ENCODE results near the gene ASB14. TPM values are rescaled to one million over a fixed set of nuclear protein-coding genes. Genes with fewer than 3 reads are reported as not detected.

ASB14 gene
- total RNA-seq, 1 donor from 2014 or later, result not detected

GRCh38 chr3:57227204-57227929, 65.1 kb downstream of the ASB14 start, which contains the start of gene APPL1:
Gene APPL1 (plus strand): TSS chr3:57227729. CDS start chr3:57227884, 155 bp downstream.
- peaks cover 2% of the 10 kb centered on the region for H3K4me1 Mint-ChIP-seq (ENCODE audit: low read depth, unreplicated experiment)
- H3K36me3 Mint-ChIP-seq (ENCODE audit: unreplicated experiment), result no peaks in the 10 kb centered on the region
- H3K4me3 Mint-ChIP-seq (ENCODE audit: unreplicated experiment), result peak within 1 kb of the TSS; percentile 93
- TF ChIP-seq CTCF (IDR thresholded peaks at IDR 0.05; ENCODE audit: partially characterized antibody, unreplicated experiment), result no peak
- H3K9me3 Mint-ChIP-seq (ENCODE audit: unreplicated experiment), result peaks cover 7% of the 10 kb centered on the region
- no peaks in the 10 kb centered on the region for H3K27me3 Mint-ChIP-seq (ENCODE audit: unreplicated experiment)
- DNase-seq, result peak; percentile 98
- H3K27ac Mint-ChIP-seq (ENCODE audit: unreplicated experiment), result peak within 1 kb of the TSS; percentile 78

GRCh38 chr3:57226176-57226575, 66.3 kb downstream of the ASB14 start:
- DNase-seq, result no peak
- Mint-ChIP-seq H3K4me3 (ENCODE audit: unreplicated experiment) (no peak overlapping the region), H3K36me3 (ENCODE audit: unreplicated experiment) (no peaks in the 10 kb centered on the region), H3K27ac (ENCODE audit: unreplicated experiment) (no peak overlapping the region), H3K9me3 (ENCODE audit: unreplicated experiment) (peaks cover 7% of the 10 kb centered on the region), H3K27me3 (ENCODE audit: unreplicated experiment) (no peaks in the 10 kb centered on the region), H3K4me1 (ENCODE audit: low read depth, unreplicated experiment) (peaks cover 2% of the 10 kb centered on the region)
- TF ChIP-seq CTCF (IDR thresholded peaks at IDR 0.05; ENCODE audit: partially characterized antibody, unreplicated experiment), result no peak

- Mint-ChIP-seq H3K27ac (ENCODE audit: unreplicated experiment) (no peak overlapping the region), H3K9me3 (ENCODE audit: unreplicated experiment) (peaks cover 10% of the 10 kb centered on the region), H3K4me1 (ENCODE audit: low read depth, unreplicated experiment) (peaks cover 2% of the 10 kb centered on the region), H3K27me3 (ENCODE audit: unreplicated experiment) (no peaks in the 10 kb centered on the region), H3K4me3 (ENCODE audit: unreplicated experiment) (no peak overlapping the region), H3K36me3 (ENCODE audit: unreplicated experiment) (no peaks in the 10 kb centered on the region)
- DNase-seq, result no peak
- TF ChIP-seq CTCF (IDR thresholded peaks at IDR 0.05; ENCODE audit: partially characterized antibody, unreplicated experiment), result no peak
Measured at GRCh38 chr3:57224856-57225255, 67.6 kb downstream of the ASB14 start.

GRCh38 chr3:57221883-57222282, 70.6 kb downstream of the ASB14 start:
- H3K4me1 Mint-ChIP-seq (ENCODE audit: low read depth, unreplicated experiment), result peaks cover under 1% of the 10 kb centered on the region
- H3K9me3 Mint-ChIP-seq (ENCODE audit: unreplicated experiment), result peaks cover 5% of the 10 kb centered on the region
- no peak for DNase-seq
- H3K36me3 Mint-ChIP-seq (ENCODE audit: unreplicated experiment), result no peaks in the 10 kb centered on the region
- H3K27me3 Mint-ChIP-seq (ENCODE audit: unreplicated experiment), result no peaks in the 10 kb centered on the region
- H3K27ac Mint-ChIP-seq (ENCODE audit: unreplicated experiment), result no peak overlapping the region
- H3K4me3 Mint-ChIP-seq (ENCODE audit: unreplicated experiment), result no peak overlapping the region
- no peak for TF ChIP-seq CTCF (IDR thresholded peaks at IDR 0.05; ENCODE audit: partially characterized antibody, unreplicated experiment)

Other genes with a start within 250 kb of the ASB14 start
- not detected for gene SPATA12, start 232.0 kb downstream of the ASB14 start, total RNA-seq (ENCODE audit: unreplicated experiment)
- gene IL17RD, start 127.3 kb downstream of the ASB14 start, total RNA-seq (ENCODE audit: unreplicated experiment), result 31.1 TPM
- not detected for gene HESX1, start 92.7 kb downstream of the ASB14 start, total RNA-seq (ENCODE audit: unreplicated experiment)
- 23.0 TPM for gene APPL1, start 65.0 kb downstream of the ASB14 start, total RNA-seq (ENCODE audit: unreplicated experiment)